Breast epithelium (tissue), 3 donors: Measurements from ENCODE around the gene RELL2.
"Not testable (repeated sequence)": the region's sequence is repeated elsewhere in the genome, so short reads cannot be mapped to it uniquely, and the experiment has no call there.

Experiments
- POLR2A ChIP-seq: fragments of 450-650 bp; IDR thresholded peaks from one replicate; pipeline ENCODE4 v1.6.1; 2016; ENCODE audit warnings: antibody characterized with exemption, mild to moderate bottlenecking, moderate library complexity
- POLR2AphosphoS5 ChIP-seq, 3 donors: sonication (generic); formaldehyde crosslinking; IDR thresholded peaks; one replicate each; pipeline ENCODE4 v1.6.1; 2017; ENCODE audit warnings: antibody characterized with exemption in 3 of 3
- TF ChIP-seq, protein P1 (sequence below), 3 donors: fragments of 450-650 bp; IDR thresholded peaks; one replicate each; pipeline ENCODE4 v1.5.1; 2016 to 2017; ENCODE audit warnings: antibody characterized with exemption in 3 of 3, mild to moderate bottlenecking in 3 of 3, moderate library complexity in 3 of 3

- not testable (repeated sequence) for TF ChIP-seq POLR2A; POLR2AphosphoS5 (IDR thresholded peaks at IDR 0.05)
- TF ChIP-seq, protein P1, sequence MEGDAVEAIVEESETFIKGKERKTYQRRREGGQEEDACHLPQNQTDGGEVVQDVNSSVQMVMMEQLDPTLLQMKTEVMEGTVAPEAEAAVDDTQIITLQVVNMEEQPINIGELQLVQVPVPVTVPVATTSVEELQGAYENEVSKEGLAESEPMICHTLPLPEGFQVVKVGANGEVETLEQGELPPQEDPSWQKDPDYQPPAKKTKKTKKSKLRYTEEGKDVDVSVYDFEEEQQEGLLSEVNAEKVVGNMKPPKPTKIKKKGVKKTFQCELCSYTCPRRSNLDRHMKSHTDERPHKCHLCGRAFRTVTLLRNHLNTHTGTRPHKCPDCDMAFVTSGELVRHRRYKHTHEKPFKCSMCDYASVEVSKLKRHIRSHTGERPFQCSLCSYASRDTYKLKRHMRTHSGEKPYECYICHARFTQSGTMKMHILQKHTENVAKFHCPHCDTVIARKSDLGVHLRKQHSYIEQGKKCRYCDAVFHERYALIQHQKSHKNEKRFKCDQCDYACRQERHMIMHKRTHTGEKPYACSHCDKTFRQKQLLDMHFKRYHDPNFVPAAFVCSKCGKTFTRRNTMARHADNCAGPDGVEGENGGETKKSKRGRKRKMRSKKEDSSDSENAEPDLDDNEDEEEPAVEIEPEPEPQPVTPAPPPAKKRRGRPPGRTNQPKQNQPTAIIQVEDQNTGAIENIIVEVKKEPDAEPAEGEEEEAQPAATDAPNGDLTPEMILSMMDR (IDR thresholded peaks at IDR 0.05) = not testable (repeated sequence)
These were observed 26.9 kb upstream of the RELL2 start for GRCh38 chr5:141609921-141610320.
